Astrocyte of the spinal cord (primary cell): ENCODE measurements around the gene PF4V1.

Experiments used
- DNase-seq: peaks from one replicate; pipeline ENCODE4 v3.0.0; 2011; ENCODE audit warnings: low read depth, low spot score
- H3K4me3 ChIP-seq: 2 replicates; pipeline ENCODE4 v1.5.1; 2011; ENCODE audit warnings: low read depth, mild to moderate bottlenecking, low read length, moderate library complexity
- CTCF ChIP-seq: IDR thresholded peaks from 2 replicates; pipeline ENCODE4 v1.5.1; 2012; ENCODE audit warnings: low read depth, mild to moderate bottlenecking, low read length, inconsistent platforms
- in situ Hi-C: cut with HindIII; loops from 2 replicates; pipeline ENCODE4 v1.10.0; 2017; ENCODE audit warnings: low sequenced_read_pairs

Gene PF4V1

GRCh38 chr4:73860917-73861316 lies 7.8 kb downstream of the PF4V1 start:
- no peak for TF ChIP-seq CTCF
- in situ Hi-C loops = no loop called here
- no peak overlapping the region for H3K4me3 ChIP-seq
- DNase-seq = no peak

GRCh38 chr4:73862322-73862721 lies 9.2 kb downstream of the PF4V1 start:
- peak; percentile 42 for DNase-seq
- no peak for TF ChIP-seq CTCF
- in situ Hi-C loops = no loop called here
- H3K4me3 ChIP-seq = no peak overlapping the region

GRCh38 chr4:73864365-73864764 lies 11.3 kb downstream of the PF4V1 start:
- in situ Hi-C loops = no loop called here
- TF ChIP-seq CTCF = peak; percentile 48
- peak; percentile 19 for DNase-seq
- H3K4me3 ChIP-seq = no peak overlapping the region

- in situ Hi-C loops = no loop called here
- no peak overlapping the region for H3K4me3 ChIP-seq
- TF ChIP-seq CTCF = no peak
- no peak for DNase-seq
Observed at GRCh38 chr4:73864961-73865360, 11.9 kb downstream of the PF4V1 start.

GRCh38 chr4:73865431-73866096 lies 12.5 kb downstream of the PF4V1 start:
- no peak for TF ChIP-seq CTCF
- no peak for DNase-seq
- in situ Hi-C loops = no loop called here
- H3K4me3 ChIP-seq = no peak overlapping the region

GRCh38 chr4:73866246-73866645 lies 13.2 kb downstream of the PF4V1 start:
- TF ChIP-seq CTCF = no peak
- in situ Hi-C loops = no loop called here
- no peak for DNase-seq
- no peak overlapping the region for H3K4me3 ChIP-seq
